Loucy (cell line): Measurements from ENCODE around the gene DDX10.

ENCODE experiments used
- H2AFZ ChIP-seq: fragments of 200-600 bp; sonication (generic); 2 replicates; pipeline ENCODE4 v1.6.0; 2016; ENCODE audit warnings: antibody characterized with exemption, mild to moderate bottlenecking, low read length, moderate library complexity
- H3F3A ChIP-seq: fragments of 200-600 bp; 2 replicates; pipeline ENCODE4 v1.6.0; 2016; ENCODE audit warnings: antibody characterized with exemption, low read depth, mild to moderate bottlenecking
- H3K27me3 ChIP-seq: fragments of 200-600 bp; sonication (generic); 2 replicates; pipeline ENCODE4 v1.6.1; 2014; ENCODE audit warnings: low read length, mild to moderate bottlenecking; ENCODE audit not compliant: insufficient read depth, poor library complexity, severe bottlenecking
- H3K36me3 ChIP-seq: fragments of 200-600 bp; sonication (generic); 2 replicates; pipeline ENCODE4 v1.6.1; 2016; ENCODE audit warnings: low read length; ENCODE audit not compliant: insufficient read depth
- H3K4me1 ChIP-seq: fragments of 200-600 bp; sonication (generic); 2 replicates; pipeline ENCODE4 v1.5.1; 2014; ENCODE audit warnings: low read length, mild to moderate bottlenecking; ENCODE audit not compliant: insufficient read depth, poor library complexity, severe bottlenecking
- H3K4me2 ChIP-seq: fragments of 200-600 bp; sonication (generic); 2 replicates; pipeline ENCODE4 v1.6.0; 2014; ENCODE audit warnings: antibody characterized with exemption, low read length, low read depth, mild to moderate bottlenecking; ENCODE audit not compliant: poor library complexity, severe bottlenecking
- H3K4me3 ChIP-seq: fragments of 200-600 bp; sonication (generic); 2 replicates; pipeline ENCODE4 v1.5.1; 2014; ENCODE audit warnings: low read length, mild to moderate bottlenecking, mixed read lengths; ENCODE audit not compliant: poor library complexity, severe bottlenecking
- H3K79me2 ChIP-seq: fragments of 200-600 bp; sonication (generic); 2 replicates; pipeline ENCODE4 v1.6.1; 2014; ENCODE audit warnings: low read length; ENCODE audit not compliant: insufficient read depth
- H3K9ac ChIP-seq: fragments of 200-600 bp; sonication (generic); 2 replicates; pipeline ENCODE4 v1.6.0; 2014; ENCODE audit warnings: mild to moderate bottlenecking, low read depth, low read length, moderate library complexity; ENCODE audit not compliant: poor library complexity, severe bottlenecking
- H3K9me2 ChIP-seq: fragments of 200-600 bp; sonication (generic); replicated peaks from 2 replicates; pipeline ENCODE4 v1.6.1; 2016; ENCODE audit warnings: low read depth, low read length, mixed read lengths
- H3K9me3 ChIP-seq: fragments of 200-600 bp; sonication (generic); 2 replicates; pipeline ENCODE4 v1.6.1; 2014; ENCODE audit warnings: mild to moderate bottlenecking, antibody characterized with exemption, low read length, low read depth; ENCODE audit not compliant: insufficient read depth
- H4K20me1 ChIP-seq: fragments of 200-600 bp; sonication (generic); 2 replicates; pipeline ENCODE4 v1.6.0; 2014; ENCODE audit warnings: antibody characterized with exemption, low read length, mild to moderate bottlenecking; ENCODE audit not compliant: insufficient read depth, poor library complexity, severe bottlenecking
- EZH2phosphoT487 ChIP-seq: fragments of 200-600 bp; IDR thresholded peaks from 2 replicates; pipeline ENCODE4 v1.6.1; 2018; ENCODE audit warnings: antibody characterized with exemption, mild to moderate bottlenecking, moderate library complexity, borderline replicate concordance
- TF ChIP-seq, protein P1 (sequence below): fragments of 200-600 bp; sonication (generic); conservative IDR thresholded peaks from 2 replicates; pipeline ENCODE4 v1.5.1; 2014; ENCODE audit warnings: mild to moderate bottlenecking, antibody characterized with exemption, low read length

Gene DDX10

DNA sequence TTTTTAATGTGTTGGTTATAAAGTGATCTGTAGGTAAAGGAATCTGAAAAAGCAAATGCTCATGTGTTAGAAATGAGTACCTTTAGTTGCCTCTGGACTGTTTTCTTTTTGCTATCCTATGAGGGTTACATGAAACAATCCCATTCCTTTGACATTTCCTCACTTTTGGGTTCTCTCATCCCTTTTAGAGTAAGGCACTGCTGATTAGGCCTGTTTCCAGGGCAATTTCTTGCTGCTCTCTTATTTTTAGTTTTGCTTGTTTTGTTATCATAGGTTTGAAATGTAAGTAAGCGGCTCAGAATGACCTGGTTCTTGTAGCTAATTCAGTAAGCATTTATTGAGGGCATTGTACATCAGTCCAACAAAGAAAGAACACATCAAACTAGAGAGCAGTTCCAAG lies 138.9 kb downstream of the DDX10 start:
- no peak overlapping the region for H3K4me2 ChIP-seq
- TF ChIP-seq, protein P1, sequence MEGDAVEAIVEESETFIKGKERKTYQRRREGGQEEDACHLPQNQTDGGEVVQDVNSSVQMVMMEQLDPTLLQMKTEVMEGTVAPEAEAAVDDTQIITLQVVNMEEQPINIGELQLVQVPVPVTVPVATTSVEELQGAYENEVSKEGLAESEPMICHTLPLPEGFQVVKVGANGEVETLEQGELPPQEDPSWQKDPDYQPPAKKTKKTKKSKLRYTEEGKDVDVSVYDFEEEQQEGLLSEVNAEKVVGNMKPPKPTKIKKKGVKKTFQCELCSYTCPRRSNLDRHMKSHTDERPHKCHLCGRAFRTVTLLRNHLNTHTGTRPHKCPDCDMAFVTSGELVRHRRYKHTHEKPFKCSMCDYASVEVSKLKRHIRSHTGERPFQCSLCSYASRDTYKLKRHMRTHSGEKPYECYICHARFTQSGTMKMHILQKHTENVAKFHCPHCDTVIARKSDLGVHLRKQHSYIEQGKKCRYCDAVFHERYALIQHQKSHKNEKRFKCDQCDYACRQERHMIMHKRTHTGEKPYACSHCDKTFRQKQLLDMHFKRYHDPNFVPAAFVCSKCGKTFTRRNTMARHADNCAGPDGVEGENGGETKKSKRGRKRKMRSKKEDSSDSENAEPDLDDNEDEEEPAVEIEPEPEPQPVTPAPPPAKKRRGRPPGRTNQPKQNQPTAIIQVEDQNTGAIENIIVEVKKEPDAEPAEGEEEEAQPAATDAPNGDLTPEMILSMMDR, result no peak
- no peak for TF ChIP-seq EZH2phosphoT487
- H3K79me2 ChIP-seq, result 0 out of 2 replicates have a peak, but pooled peaks cover 10% of the 10 kb centered on the region
- H3K4me3 ChIP-seq, result no peak overlapping the region
- H3F3A ChIP-seq, result no peaks in the 10 kb centered on the region
- H3K9me2 ChIP-seq, result no peaks in the 10 kb centered on the region
- no peak overlapping the region for H3K9ac ChIP-seq
- no peaks in the 10 kb centered on the region for H3K9me3 ChIP-seq
- H3K4me1 ChIP-seq, result no peaks in the 10 kb centered on the region
- no peaks in the 10 kb centered on the region for H4K20me1 ChIP-seq
- H3K36me3 ChIP-seq, result no peaks in the 10 kb centered on the region
- H2AFZ ChIP-seq, result no peak overlapping the region
- no peaks in the 10 kb centered on the region for H3K27me3 ChIP-seq

DNA sequence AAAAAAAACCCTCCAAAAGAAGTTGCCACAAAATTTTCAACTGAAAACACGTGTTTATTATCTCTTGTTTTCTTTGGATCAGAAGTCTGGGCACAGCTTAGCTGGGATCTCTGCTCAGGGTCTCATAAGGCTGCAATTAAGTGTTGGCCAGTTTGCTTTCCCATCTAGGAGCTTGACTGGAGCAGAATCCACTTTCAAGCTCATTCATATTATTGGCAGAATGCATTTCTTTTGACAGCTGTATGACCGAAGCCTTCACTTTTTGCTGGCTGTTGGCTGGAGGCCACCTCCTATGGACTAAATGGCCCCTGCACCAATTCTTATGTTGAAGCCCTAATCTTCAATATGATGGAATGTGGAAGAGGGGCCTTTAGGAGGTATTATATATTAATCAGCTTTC lies 139.6 kb downstream of the DDX10 start:
- 0 out of 2 replicates have a peak, but pooled peaks cover 10% of the 10 kb centered on the region for H3K79me2 ChIP-seq

DNA sequence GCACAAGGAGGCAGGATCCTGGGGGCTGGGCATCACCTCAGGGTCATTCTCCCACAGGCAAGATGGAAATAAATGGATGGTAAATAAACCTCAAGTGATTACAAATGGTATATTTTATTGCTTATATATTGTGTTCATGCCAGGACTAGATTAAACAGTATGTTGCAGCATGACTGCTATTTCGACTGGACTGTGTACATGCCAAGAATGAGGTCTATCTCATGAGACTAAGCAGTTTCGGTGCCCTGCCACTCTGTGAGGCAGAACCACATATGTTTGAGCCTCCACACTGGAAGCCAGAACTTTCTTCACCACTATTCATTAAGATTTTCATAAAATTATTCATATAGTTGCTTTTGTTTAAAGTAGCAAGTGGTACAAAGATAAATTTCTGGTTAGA lies 140.2 kb downstream of the DDX10 start:
- no peak overlapping the region for H2AFZ ChIP-seq
- H3F3A ChIP-seq, result no peaks in the 10 kb centered on the region
- H3K9me3 ChIP-seq, result no peaks in the 10 kb centered on the region
- no peaks in the 10 kb centered on the region for H3K27me3 ChIP-seq
- no peak overlapping the region for H3K4me2 ChIP-seq
- H3K4me1 ChIP-seq, result peaks cover 12% of the 10 kb centered on the region
- TF ChIP-seq EZH2phosphoT487, result no peak
- TF ChIP-seq, protein P1, result no peak
- H3K79me2 ChIP-seq, result 0 out of 2 replicates have a peak, but pooled peaks cover 7% of the 10 kb centered on the region
- no peak overlapping the region for H3K9ac ChIP-seq
- H3K4me3 ChIP-seq, result no peak overlapping the region
- no peaks in the 10 kb centered on the region for H3K9me2 ChIP-seq
- H4K20me1 ChIP-seq, result no peaks in the 10 kb centered on the region
- H3K36me3 ChIP-seq, result no peaks in the 10 kb centered on the region

More for the DNA sequence above, 139.6 kb downstream of the DDX10 start:
- H3K4me1 ChIP-seq, result peaks cover 7% of the 10 kb centered on the region
- no peaks in the 10 kb centered on the region for H3K36me3 ChIP-seq
- no peak overlapping the region for H3K4me3 ChIP-seq
- no peak overlapping the region for H3K4me2 ChIP-seq
- H3K27me3 ChIP-seq, result no peaks in the 10 kb centered on the region
- H2AFZ ChIP-seq, result no peak overlapping the region
- no peaks in the 10 kb centered on the region for H3K9me3 ChIP-seq
- no peak overlapping the region for H3K9ac ChIP-seq
- no peaks in the 10 kb centered on the region for H4K20me1 ChIP-seq
- no peaks in the 10 kb centered on the region for H3F3A ChIP-seq
- H3K9me2 ChIP-seq, result no peaks in the 10 kb centered on the region
- TF ChIP-seq, protein P1, result no peak
- no peak for TF ChIP-seq EZH2phosphoT487
